HL-60 (cell line): Measurements from ENCODE around the gene TMPRSS3.

Experiments
- TF ChIP-seq, protein P1 (sequence below): IDR thresholded peaks from one replicate; pipeline ENCODE4 v1.5.1; 2011; ENCODE audit warnings: low read length, control low read depth, inconsistent platforms; ENCODE audit not compliant: insufficient read depth
- TF ChIP-seq, protein P2 (sequence below): IDR thresholded peaks from 2 replicates; pipeline ENCODE4 v1.6.1; 2012; ENCODE audit warnings: low read depth; ENCODE audit not compliant: insufficient replicate concordance

DNA sequence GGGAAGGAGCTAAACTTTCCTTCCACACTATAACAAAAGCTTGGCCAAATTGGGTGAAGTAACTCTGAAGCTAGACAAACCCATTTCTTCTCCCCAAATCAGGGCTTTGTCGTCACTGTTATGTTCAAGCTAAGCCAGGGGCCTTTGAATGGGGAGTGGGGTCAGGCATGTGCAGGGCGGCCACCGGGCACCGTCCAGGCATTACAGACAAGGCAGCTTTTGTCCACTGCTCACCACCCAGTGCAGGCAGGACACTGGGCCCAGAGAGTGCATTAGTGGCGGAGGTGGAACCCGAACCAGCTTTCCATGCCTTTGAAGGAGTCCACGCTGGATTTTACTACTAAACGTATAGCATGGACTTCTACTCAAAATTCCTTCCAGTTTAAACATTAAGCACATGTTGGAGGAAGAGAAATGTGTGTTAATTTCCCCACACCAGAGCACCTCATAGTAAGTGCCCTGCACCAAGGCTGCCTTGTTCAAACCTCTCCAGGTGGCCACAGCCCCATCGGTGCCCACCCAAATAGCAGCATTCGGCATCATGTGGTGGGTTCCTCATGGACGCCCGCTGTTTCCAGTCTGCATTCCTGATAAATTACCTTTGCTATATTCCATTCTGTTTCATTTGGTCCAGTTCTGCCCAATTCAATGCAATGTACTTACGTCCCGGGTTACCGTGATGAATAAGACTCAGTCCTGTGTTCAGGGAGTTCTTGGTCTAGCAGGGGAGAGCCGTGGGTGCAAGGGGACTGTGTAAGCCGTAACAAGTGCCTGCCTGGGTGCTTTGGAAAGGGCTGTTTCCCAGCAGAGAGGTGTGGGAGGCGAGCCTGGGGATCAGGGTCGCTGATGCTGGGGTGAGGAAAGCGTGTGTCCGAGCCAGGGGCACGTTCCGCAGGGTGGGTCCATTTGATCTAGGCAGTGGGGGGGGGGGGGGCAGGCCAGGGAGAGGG is 9.5 kb upstream of the TMPRSS3 start:
- TF ChIP-seq, protein P1, sequence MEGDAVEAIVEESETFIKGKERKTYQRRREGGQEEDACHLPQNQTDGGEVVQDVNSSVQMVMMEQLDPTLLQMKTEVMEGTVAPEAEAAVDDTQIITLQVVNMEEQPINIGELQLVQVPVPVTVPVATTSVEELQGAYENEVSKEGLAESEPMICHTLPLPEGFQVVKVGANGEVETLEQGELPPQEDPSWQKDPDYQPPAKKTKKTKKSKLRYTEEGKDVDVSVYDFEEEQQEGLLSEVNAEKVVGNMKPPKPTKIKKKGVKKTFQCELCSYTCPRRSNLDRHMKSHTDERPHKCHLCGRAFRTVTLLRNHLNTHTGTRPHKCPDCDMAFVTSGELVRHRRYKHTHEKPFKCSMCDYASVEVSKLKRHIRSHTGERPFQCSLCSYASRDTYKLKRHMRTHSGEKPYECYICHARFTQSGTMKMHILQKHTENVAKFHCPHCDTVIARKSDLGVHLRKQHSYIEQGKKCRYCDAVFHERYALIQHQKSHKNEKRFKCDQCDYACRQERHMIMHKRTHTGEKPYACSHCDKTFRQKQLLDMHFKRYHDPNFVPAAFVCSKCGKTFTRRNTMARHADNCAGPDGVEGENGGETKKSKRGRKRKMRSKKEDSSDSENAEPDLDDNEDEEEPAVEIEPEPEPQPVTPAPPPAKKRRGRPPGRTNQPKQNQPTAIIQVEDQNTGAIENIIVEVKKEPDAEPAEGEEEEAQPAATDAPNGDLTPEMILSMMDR = no peak
- TF ChIP-seq, protein P2, sequence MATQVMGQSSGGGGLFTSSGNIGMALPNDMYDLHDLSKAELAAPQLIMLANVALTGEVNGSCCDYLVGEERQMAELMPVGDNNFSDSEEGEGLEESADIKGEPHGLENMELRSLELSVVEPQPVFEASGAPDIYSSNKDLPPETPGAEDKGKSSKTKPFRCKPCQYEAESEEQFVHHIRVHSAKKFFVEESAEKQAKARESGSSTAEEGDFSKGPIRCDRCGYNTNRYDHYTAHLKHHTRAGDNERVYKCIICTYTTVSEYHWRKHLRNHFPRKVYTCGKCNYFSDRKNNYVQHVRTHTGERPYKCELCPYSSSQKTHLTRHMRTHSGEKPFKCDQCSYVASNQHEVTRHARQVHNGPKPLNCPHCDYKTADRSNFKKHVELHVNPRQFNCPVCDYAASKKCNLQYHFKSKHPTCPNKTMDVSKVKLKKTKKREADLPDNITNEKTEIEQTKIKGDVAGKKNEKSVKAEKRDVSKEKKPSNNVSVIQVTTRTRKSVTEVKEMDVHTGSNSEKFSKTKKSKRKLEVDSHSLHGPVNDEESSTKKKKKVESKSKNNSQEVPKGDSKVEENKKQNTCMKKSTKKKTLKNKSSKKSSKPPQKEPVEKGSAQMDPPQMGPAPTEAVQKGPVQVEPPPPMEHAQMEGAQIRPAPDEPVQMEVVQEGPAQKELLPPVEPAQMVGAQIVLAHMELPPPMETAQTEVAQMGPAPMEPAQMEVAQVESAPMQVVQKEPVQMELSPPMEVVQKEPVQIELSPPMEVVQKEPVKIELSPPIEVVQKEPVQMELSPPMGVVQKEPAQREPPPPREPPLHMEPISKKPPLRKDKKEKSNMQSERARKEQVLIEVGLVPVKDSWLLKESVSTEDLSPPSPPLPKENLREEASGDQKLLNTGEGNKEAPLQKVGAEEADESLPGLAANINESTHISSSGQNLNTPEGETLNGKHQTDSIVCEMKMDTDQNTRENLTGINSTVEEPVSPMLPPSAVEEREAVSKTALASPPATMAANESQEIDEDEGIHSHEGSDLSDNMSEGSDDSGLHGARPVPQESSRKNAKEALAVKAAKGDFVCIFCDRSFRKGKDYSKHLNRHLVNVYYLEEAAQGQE = no peak
